ENCODE results near the gene OCIAD2.
A peak's percentile ranks its signal among the peaks of the same experiment; 100 is the strongest.

Gene OCIAD2

GRCh38 chr4:48909697-48910096, 3.1 kb upstream of the OCIAD2 start:
- Histone ChIP-seq H3K27ac (ENCODE audit: extremely low read depth, low read depth, low read length) (no peak overlapping the region), H3K4me3 (ENCODE audit: low read depth, low read length) (no peak overlapping the region), H3K36me3 (ENCODE audit: control insufficient read depth in 2 of 2, insufficient read depth in 1 of 2, low read length in 2 of 2) (no peaks in the 10 kb centered on the region), H3K4me1 (ENCODE audit: control insufficient read depth, insufficient read depth, low read length) (peaks cover 2% of the 10 kb centered on the region; the same call in 1 of the 2 replicates), H3K9me3 (ENCODE audit: control insufficient read depth, insufficient read depth, low read depth, low read length) (no peaks in the 10 kb centered on the region)
- POLR2A ChIA-PET, result interaction anchor here (0.6 kb wide), 1 partner anchor 782 kb away, joined by 6 read pairs; no protein-coding TSS in a partner anchor
- CTCF ChIA-PET, result interaction anchor here (0.9 to 1.4 kb wide), 2 partner anchors 16 to 52 kb away, joined by 3 to 5 read pairs; no protein-coding TSS in a partner anchor
- TF ChIP-seq ZFP69B (tag by site-specific recombination; IDR thresholded peaks at IDR 0.05) (no peak), ZNF629 (tag by site-specific recombination; IDR thresholded peaks at IDR 0.05) (0 out of 2 replicates have a peak, but pooled peaks have one; percentile 33), ZSCAN5A (tag by site-specific recombination; IDR thresholded peaks at IDR 0.05) (no peak), ZNF560 (tag by site-specific recombination; IDR thresholded peaks at IDR 0.05; ENCODE audit: borderline replicate concordance) (no peak), ZNF701 (tag by site-specific recombination; IDR thresholded peaks at IDR 0.05) (no peak), ZNF518A (tag by site-specific recombination; conservative IDR thresholded peaks at IDR 0.05; ENCODE audit: low read depth) (no peak), ZNF600 (tag by site-specific recombination; IDR thresholded peaks at IDR 0.05) (peak; percentile 41; the same call in 1 of the 2 replicates), GLIS1 (tag by site-specific recombination; IDR thresholded peaks at IDR 0.05) (peak; percentile 75), ZNF366 (tag by site-specific recombination; conservative IDR thresholded peaks at IDR 0.05) (0 out of 2 replicates have a peak, but pooled peaks have one; percentile 40), KLF16 (tag by site-specific recombination; IDR thresholded peaks at IDR 0.05) (no peak), ZNF335 (tag by site-specific recombination; conservative IDR thresholded peaks at IDR 0.05) (peak; percentile 40; the same call in 1 of the 2 replicates), RBAK (tag by site-specific recombination; IDR thresholded peaks at IDR 0.05) (peak; percentile 96), ZNF555 (tag by site-specific recombination; conservative IDR thresholded peaks at IDR 0.05) (no peak), ZFP37 (tag by site-specific recombination; IDR thresholded peaks at IDR 0.05) (no peak), SCRT2 (tag by site-specific recombination; IDR thresholded peaks at IDR 0.05) (no peak), ZNF513 (tag by site-specific recombination; IDR thresholded peaks at IDR 0.05) (0 out of 2 replicates have a peak, but pooled peaks have one; percentile 15), ZNF394 (tag by site-specific recombination; IDR thresholded peaks at IDR 0.05; ENCODE audit: borderline replicate concordance) (peak; percentile 94), SP2 (tag by site-specific recombination; IDR thresholded peaks at IDR 0.05) (no peak), ZNF529 (tag by site-specific recombination; IDR thresholded peaks at IDR 0.05; ENCODE audit: insufficient replicate concordance) (no peak), PRDM1 (tag by site-specific recombination; IDR thresholded peaks at IDR 0.05) (peak; percentile 31; the same call in 1 of the 2 replicates), ZBTB10 (tag by site-specific recombination; IDR thresholded peaks at IDR 0.05) (no peak), ZBTB20 (tag by site-specific recombination; IDR thresholded peaks at IDR 0.05) (peak; percentile 69), PATZ1 (tag by site-specific recombination; IDR thresholded peaks at IDR 0.05) (no peak), ZBTB17 (tag by site-specific recombination; IDR thresholded peaks at IDR 0.05) (peak; percentile 57)
